ENCODE measurements around the gene IRAK2. TPM values are rescaled to one million over a fixed set of nuclear protein-coding genes. Genes with fewer than 3 reads are reported as not detected.

IRAK2 gene
- total RNA-seq, 2 donors from 2014 or later = 0.26 to 0.40 TPM

GRCh38 chr3:10154335-10155122 lies 10.2 kb upstream of the IRAK2 start:
- H3K4me1 Mint-ChIP-seq = no peaks in the 10 kb centered on the region
- H3K4me1 ChIP-seq (ENCODE audit: control insufficient read depth, insufficient read depth, low read length) = no peaks in the 10 kb centered on the region
- peaks cover 46% of the 10 kb centered on the region for H3K36me3 Mint-ChIP-seq (ENCODE audit: low read depth)
- H3K36me3 ChIP-seq (ENCODE audit: control insufficient read depth, insufficient read depth, low read length) = peaks cover 35% of the 10 kb centered on the region
- WGBS, 2 experiments (ENCODE audit: insufficient coverage in 1 of 2, insufficient read length in 1 of 2) = 94 to 95% methylated on average over 8 to 14 of the region's 14 CpGs
- DNase-seq = no peak
- H3K27ac ChIP-seq (ENCODE audit: low read depth, low read length) = no peak overlapping the region
- H3K27me3 Mint-ChIP-seq (ENCODE audit: insufficient read depth) = no peaks in the 10 kb centered on the region
- no peak overlapping the region for H3K4me3 Mint-ChIP-seq
- no peak overlapping the region for H3K9ac ChIP-seq (ENCODE audit: extremely low read depth, low read length, poor library complexity, severe bottlenecking)
- no peak overlapping the region for H3K27ac Mint-ChIP-seq
- H3K9me3 ChIP-seq (ENCODE audit: control insufficient read depth, low read length) = no peaks in the 10 kb centered on the region
- no peaks in the 10 kb centered on the region for H3K27me3 ChIP-seq (ENCODE audit: control insufficient read depth, insufficient read depth, low read length, poor library complexity, severe bottlenecking)
- TF ChIP-seq, protein P1, sequence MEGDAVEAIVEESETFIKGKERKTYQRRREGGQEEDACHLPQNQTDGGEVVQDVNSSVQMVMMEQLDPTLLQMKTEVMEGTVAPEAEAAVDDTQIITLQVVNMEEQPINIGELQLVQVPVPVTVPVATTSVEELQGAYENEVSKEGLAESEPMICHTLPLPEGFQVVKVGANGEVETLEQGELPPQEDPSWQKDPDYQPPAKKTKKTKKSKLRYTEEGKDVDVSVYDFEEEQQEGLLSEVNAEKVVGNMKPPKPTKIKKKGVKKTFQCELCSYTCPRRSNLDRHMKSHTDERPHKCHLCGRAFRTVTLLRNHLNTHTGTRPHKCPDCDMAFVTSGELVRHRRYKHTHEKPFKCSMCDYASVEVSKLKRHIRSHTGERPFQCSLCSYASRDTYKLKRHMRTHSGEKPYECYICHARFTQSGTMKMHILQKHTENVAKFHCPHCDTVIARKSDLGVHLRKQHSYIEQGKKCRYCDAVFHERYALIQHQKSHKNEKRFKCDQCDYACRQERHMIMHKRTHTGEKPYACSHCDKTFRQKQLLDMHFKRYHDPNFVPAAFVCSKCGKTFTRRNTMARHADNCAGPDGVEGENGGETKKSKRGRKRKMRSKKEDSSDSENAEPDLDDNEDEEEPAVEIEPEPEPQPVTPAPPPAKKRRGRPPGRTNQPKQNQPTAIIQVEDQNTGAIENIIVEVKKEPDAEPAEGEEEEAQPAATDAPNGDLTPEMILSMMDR (conservative IDR thresholded peaks at IDR 0.05) = no peak
- no peak overlapping the region for H3K4me3 ChIP-seq (ENCODE audit: low read length)
- H3K9me3 Mint-ChIP-seq = no peaks in the 10 kb centered on the region

- H3K36me3 Mint-ChIP-seq (ENCODE audit: low read depth) = peaks cover 40% of the 10 kb centered on the region
- no peak for DNase-seq
- Histone ChIP-seq H3K36me3 (ENCODE audit: control insufficient read depth, insufficient read depth, low read length) (peaks cover 29% of the 10 kb centered on the region), H3K4me3 (ENCODE audit: low read length) (no peak overlapping the region), H3K27ac (ENCODE audit: low read depth, low read length) (no peak overlapping the region), H3K9ac (ENCODE audit: extremely low read depth, low read length, poor library complexity, severe bottlenecking) (no peak overlapping the region), H3K9me3 (ENCODE audit: control insufficient read depth, low read length) (no peaks in the 10 kb centered on the region), H3K4me1 (ENCODE audit: control insufficient read depth, insufficient read depth, low read length) (no peaks in the 10 kb centered on the region), H3K27me3 (ENCODE audit: control insufficient read depth, insufficient read depth, low read length, poor library complexity, severe bottlenecking) (no peaks in the 10 kb centered on the region)
- H3K27me3 Mint-ChIP-seq (ENCODE audit: insufficient read depth) = no peaks in the 10 kb centered on the region
- no peaks in the 10 kb centered on the region for H3K9me3 Mint-ChIP-seq
- TF ChIP-seq, protein P1 (conservative IDR thresholded peaks at IDR 0.05) = no peak
- H3K4me1 Mint-ChIP-seq = no peaks in the 10 kb centered on the region
- H3K27ac Mint-ChIP-seq = no peak overlapping the region
- 98 to 100% methylated on average over 3 to 4 of the region's 4 CpGs for WGBS, 2 experiments (ENCODE audit: insufficient coverage in 1 of 2, insufficient read length in 1 of 2)
- no peak overlapping the region for H3K4me3 Mint-ChIP-seq
These were observed 9.6 kb upstream of the IRAK2 start for GRCh38 chr3:10155123-10155472.

- Mint-ChIP-seq H3K27me3 (ENCODE audit: insufficient read depth) (no peaks in the 10 kb centered on the region), H3K4me1 (no peaks in the 10 kb centered on the region), H3K36me3 (ENCODE audit: low read depth) (peaks cover 34% of the 10 kb centered on the region), H3K9me3 (no peaks in the 10 kb centered on the region), H3K4me3 (no peak overlapping the region), H3K27ac (no peak overlapping the region)
- Histone ChIP-seq H3K36me3 (ENCODE audit: control insufficient read depth, insufficient read depth, low read length) (peaks cover 23% of the 10 kb centered on the region), H3K4me3 (ENCODE audit: low read length) (no peak overlapping the region), H3K27ac (ENCODE audit: low read depth, low read length) (no peak overlapping the region), H3K4me1 (ENCODE audit: control insufficient read depth, insufficient read depth, low read length) (no peaks in the 10 kb centered on the region), H3K9ac (ENCODE audit: extremely low read depth, low read length, poor library complexity, severe bottlenecking) (no peak overlapping the region), H3K9me3 (ENCODE audit: control insufficient read depth, low read length) (no peaks in the 10 kb centered on the region), H3K27me3 (ENCODE audit: control insufficient read depth, insufficient read depth, low read length, poor library complexity, severe bottlenecking) (no peaks in the 10 kb centered on the region)
- DNase-seq = no peak
- WGBS, 2 experiments (ENCODE audit: insufficient coverage in 1 of 2, insufficient read length in 1 of 2) = 93 to 100% methylated on average over 2 to 4 of the region's 4 CpGs
- TF ChIP-seq, protein P1 (conservative IDR thresholded peaks at IDR 0.05) = no peak
These were observed 9.1 kb upstream of the IRAK2 start for GRCh38 chr3:10155658-10156057.

Measured in endodermal cell (in vitro differentiated cells).